HG02943 (cell line): Measurements from ENCODE around the gene GLYR1.

ENCODE experiments used
- ATAC-seq: cut with Tn5 transposase; IDR thresholded peaks from one replicate; pipeline ENCODE4 v1.9.1; 2021; ENCODE audit warnings: mild to moderate bottlenecking, low read depth, moderate library complexity; ENCODE audit not compliant: unreplicated experiment

GLYR1 gene

DNA sequence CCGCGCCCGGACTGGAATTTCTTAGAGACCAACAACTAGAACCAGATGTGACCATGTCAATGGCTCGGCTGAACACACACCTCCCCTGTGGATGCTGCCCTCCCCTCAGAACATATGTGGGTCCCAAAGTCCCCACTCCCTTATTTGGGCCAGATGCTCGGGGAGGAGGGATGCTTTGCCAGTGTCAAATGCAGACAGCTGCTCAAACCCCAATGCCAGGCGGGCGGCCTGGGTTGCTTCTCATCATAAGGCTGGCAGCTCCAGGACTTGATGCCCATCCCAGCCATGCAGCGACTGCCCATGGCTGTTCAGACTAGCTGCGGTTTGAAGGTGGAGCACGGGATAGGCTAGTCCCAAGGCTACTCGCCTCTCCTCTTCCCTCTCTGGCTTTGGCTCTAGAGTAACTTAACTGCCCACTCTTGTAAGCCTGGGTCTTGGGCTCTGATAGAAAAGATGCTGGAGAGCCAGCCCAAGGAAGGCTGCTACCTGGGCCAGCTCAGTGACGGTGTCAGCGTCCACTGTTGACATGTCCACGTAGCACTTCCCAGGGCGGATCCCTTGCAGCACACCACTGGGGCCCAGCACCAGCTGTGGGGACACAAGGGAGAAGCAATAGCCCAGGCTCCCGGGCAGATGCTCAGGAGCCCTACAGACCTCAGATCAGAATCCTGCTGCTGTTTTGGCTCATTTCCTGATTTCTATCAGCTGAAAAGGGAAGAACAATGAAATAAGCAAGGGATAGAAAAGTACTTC, 33.7 kb downstream of the GLYR1 start:
- no peak for ATAC-seq

- no peak for ATAC-seq
Observed at GRCh38 chr16:4811773-4812172, 35.3 kb downstream of the GLYR1 start.

- ATAC-seq: no peak
Observed at GRCh38 chr16:4811242-4811641, 35.8 kb downstream of the GLYR1 start.

- ATAC-seq: no peak
Observed at GRCh38 chr16:4806280-4806679, 40.8 kb downstream of the GLYR1 start.

DNA sequence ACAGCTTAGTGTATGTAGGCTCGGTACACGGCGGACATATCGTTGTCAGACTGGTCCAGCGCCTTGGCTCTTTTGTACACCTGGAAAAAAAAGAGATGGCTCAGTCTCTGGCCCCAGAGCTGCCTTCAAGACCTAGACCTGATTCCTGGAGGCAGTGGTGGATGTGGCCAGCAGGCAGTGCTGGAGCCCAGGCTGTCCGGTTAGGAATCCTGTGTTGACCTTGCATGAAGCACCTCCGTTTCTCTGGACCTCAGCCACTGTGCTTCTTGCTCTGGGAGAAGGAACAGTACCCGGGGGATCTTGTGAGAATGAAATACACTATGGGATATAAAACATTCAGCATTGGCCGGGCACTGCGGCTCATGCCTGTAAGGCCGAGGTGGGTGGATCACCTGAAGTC, 41.9 kb downstream of the GLYR1 start:
- no peak for ATAC-seq

GRCh38 chr16:4803898-4804762, 43.0 kb downstream of the GLYR1 start:
- no peak for ATAC-seq

DNA sequence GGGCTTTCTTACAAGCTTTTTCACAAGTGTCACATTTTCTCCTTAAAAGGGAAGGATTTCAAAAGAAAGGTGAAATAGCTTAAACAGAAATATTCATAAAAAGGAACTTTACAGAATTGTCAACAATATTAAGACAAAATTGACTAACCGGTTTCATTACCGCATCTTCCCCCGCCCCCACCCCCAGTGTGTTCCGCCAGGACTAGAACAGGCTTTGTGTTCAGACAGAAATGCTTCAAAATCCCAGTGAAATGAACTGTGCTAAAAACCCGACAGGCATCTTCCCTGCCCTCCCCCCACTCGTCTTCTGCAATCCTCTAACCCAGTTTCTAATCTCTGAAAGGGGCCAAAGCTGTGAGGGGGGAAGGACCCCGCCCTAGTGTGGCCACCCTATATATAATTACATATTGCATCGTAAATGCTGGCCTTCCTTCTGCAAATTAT, 43.7 kb downstream of the GLYR1 start:
- no peak for ATAC-seq

GRCh38 chr16:4802659-4803287, 44.3 kb downstream of the GLYR1 start:
- peak; percentile 91 for ATAC-seq

DNA sequence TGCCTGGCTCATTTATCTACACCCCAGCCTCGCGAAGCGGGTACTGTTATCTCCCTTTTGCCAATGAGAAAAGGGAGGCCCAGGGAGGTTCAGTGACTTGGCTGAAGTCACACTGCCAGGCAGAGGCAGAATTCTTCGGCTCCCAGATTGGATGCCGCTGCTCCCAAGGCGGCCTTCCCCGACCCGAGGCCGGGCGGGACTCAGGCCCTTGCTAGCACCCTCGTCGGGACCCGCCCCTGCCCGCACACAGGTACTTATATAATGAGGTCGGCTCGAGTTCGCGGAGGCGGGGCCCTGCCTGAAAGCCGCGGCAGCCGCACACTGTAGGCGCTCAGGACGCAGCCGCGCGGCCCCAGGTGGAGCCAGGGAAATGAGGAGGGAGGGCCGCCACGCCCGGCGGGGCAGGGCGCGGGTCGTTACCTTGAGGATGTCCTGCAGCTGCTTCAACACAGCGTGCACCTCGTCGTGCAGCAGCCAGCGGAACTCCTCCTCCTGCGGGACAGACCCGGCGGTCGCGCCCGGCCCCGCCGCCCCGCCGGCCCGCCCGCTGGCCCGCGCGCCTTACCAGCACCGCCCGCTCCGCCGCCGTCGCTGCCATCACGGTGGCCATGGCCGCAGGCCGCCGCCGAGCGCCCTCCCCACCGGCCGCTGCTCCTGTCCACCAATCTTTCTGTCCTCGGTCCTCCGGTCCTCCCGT, 45.0 kb downstream of the GLYR1 start, which contains the start of gene ROGDI:
Gene ROGDI (minus strand): TSS at position 672 of the 697 bp plus-strand sequence. CDS start 62 bp downstream, at position 610.
- peak; percentile 45 for ATAC-seq

GRCh38 chr16:4801051-4801961, 45.8 kb downstream of the GLYR1 start:
- no peak for ATAC-seq

DNA sequence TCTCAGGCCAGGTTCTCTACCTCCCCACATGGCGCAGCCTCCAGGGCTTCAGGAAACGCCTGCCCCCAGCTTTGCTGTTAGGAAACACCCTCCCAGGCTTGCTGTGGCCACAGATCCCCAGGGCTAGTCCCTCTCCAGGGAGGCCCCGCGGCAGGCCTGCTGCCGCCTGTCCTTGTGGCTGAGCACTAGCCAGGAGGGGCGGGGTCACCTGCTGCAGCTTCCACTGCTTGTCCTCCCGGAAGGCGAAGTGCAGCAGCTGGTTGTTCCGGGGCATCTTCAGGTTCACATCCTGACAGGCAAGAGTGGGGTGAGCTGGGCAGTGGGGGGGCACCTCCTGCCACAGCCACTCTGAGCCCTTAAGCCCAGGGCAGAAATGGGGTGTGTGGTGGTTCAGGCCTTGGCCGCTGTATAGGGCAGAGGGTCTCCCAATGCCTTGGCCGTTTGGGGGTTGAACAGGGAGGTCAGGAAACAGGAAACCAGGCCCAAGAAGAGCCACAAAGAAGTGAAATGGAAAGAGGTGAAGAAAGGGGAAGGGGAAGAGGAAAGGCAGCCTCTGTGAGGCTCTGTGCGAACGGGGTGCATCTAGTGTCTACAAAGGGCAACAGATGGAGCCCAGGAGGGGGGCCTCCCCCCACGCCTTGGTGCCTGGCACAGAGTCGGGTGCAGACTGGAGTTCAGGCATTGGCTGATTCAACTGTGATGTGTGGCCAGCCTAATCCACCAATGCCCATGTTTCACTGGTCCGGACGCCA, 46.6 kb downstream of the GLYR1 start:
- ATAC-seq: no peak

DNA sequence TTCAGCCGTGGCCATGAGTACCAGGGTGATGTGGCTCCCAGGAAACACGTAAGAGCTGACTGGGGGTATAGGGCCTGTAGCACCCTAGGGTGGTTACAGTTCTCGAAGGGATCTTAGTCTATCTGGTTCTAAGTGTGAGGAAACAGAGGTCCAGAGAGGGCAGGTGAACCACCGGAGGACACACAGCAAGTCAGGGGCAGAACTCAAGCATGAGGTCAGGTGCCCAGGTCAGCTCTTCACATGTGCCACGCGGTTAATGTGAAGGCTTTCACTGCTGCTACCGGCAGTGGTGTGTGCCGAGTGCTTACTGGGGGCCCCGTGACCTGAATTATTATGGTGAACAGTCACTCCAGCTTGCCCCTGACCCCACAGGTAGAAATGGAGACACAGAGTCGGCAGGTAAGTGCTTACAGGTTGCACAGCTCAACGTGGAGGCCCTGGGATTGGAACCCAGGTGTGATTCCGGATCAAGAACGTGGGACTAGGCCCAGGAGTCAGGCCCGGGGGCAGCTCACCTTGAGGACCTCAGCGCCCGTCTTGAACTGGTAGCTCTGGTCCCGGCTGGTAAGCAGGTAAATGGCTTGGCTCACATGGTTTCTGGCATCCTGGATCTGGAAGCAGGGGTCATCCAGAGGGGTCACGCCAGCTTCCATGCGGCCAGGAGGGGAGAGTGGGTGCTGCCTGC, 47.8 kb downstream of the GLYR1 start:
- no peak for ATAC-seq

DNA sequence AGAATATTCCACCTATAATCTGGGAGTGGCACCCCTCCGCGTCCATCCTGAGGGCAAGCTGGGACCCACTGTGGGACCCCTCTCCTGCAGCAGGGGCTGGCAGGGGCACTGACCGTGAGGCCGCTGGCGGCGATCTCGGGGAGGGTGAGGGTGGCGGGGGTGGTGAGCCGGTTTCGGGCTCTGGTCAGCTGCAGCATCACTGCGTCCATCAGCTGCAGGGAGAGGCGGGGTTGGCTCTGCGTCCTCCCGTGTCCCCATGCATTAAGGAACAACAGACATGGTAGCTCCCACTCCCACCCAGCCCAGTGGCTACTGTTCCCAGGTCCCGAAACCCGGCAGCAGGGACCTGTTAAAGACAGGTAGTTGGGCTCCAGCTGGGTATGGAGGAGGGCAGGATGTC, 48.6 kb downstream of the GLYR1 start:
- ATAC-seq: no peak

GRCh38 chr16:4797805-4798252, 49.3 kb downstream of the GLYR1 start:
- ATAC-seq: no peak

GRCh38 chr16:4796982-4797804, 49.9 kb downstream of the GLYR1 start:
- no peak for ATAC-seq

GRCh38 chr16:4795828-4796572, 51.1 kb downstream of the GLYR1 start:
- no peak for ATAC-seq
